NK-92 (cell line): ENCODE measurements around the gene HCFC1.

ENCODE experiments used
- DNase-seq: peaks from one replicate; lab custom pipeline; 2025; ENCODE audit not compliant: unreplicated experiment; lab: John Stamatoyannopoulos, UW

The HCFC1 gene

DNA sequence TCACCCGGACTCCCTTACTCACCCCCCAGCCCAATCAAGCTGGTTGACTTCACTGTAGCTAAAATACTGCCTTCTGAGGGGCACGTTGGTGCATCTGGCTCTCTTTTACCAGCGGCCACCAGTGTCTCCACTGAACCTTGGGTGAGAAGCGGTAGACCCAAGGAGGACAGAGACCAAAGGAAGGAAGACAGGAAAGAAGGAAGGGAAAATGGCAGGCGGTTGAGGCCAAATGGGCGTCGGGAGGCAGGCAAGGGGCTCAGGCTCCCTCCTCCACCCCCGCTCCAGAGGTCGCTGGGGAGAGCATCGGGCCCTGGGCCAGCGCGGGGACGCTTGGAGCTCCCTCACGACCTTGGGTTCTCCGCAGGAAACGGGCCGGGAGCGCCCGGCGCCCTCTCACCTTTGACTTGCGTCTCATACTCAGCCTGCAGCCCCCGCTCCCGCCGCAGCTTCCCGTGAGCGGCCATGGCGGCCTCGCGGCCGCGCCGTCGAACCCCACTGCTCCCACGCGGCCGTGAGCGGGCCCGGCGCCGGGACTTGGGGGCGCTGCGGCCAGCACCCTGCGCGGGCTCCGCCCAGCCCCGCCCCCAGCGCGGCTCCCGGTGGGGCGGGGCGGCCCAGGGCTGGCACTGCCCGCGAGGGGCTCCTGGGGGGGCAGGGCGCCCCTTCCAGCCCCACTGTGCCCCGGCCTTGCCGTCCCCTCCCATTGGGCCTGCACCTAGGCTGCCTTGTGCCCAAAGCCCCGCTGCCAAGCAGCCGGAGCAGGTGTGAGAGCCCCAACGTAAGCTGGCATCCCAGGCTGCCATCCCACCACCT, 45.7 kb downstream of the HCFC1 start, which contains the start of gene ARHGAP4:
ARHGAP4 (minus strand) TSS at position 526 of the 813 bp plus-strand sequence; CDS start at position 464, 62 bp downstream.
- no peak for DNase-seq

GRCh38 chrX:153925387-153925738, 46.3 kb downstream of the HCFC1 start:
- DNase-seq, result no peak

GRCh38 chrX:153924149-153924861, 47.3 kb downstream of the HCFC1 start:
- no peak for DNase-seq

DNA sequence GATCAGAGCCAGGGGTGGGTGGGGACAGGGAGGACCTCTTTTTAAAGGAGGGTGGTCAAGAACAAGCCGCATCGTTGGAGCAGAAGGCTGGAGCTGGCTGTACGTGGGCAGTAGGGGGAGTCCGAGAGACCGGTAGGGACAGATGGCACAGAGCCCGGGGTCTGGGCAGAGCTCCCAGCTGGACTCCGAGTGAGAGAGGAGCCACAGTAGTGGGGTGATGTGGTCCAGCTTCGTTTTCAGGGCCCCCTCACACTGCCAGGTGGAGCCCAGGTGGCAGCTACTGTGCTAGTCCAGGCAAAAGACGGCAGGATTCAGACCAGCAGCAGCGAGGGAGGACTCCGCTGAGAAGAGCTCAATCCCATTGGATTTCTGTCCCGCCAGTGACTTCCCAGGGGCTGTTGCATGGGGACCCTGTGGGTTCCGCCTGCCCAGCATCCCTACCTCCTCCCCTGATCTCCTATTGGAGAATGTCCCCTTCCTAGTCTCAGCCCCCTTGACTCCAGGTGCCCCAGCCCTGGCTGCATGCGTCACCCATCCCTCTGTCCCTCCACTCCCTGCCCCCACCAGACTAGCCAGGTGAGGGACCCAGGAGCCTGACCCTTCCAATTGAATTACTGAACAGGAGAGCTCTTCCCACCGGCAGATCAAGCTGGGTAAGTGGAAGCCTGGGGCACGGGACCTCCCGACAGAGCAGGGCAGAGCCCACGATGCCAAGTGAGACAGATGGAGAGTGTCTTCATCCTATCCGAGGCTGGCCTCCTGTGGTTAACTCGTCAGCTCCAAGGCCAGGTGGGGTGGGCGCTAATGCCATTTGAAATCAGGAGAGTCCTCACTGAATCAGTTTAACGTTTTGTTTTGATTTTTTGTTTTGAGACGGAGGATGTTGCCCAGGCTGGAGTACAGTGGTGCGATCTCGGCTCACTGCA, 48.4 kb downstream of the HCFC1 start:
- DNase-seq, result no peak

DNA sequence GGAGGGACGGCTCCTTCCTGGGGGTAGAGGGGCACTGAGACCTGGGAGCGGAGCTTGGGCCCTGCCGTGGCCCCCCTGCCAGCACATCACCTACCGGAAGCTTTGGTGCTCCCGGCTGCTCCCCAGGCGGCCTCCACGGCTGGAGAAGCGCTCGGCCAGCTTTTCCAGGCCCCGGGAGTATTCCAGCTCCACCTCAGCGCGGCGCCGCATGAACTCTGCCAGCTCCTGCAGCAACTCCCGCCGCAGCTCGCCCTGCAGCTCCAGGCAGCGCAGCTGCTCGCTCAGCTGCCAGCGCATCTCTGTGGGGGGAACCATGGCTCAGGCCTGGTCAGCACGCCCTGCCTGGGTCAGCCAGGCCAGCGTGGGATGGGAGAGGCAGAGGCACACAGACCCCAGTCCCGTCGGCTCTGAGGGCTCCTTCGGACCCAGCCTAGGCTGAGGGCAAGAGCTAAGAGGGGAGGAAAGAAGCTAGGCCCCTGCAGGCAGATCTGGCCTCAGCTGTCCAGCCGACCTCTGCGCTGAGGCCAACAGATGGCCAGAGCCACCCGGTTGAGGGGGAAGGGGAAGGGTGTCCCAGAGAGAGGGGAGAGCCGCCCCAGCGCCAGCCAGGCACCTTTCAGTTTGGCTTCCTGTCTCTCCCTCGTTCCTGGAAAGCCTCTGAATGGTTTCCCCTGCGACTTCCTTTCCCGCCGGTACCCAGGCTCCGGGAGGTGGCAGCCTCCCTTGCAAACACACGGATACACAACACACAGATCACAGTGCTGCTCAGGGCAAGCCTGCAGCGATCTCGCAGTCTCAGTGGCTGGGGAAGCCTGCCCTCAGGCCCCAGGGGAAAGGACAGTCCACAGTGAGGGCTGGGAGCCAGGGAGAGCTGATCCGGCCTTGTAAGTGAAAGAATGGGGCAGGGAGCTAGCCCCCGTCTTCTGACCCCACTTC, 49.8 kb downstream of the HCFC1 start:
- DNase-seq, result no peak

GRCh38 chrX:153921070-153921469, 50.5 kb downstream of the HCFC1 start:
- no peak for DNase-seq

DNA sequence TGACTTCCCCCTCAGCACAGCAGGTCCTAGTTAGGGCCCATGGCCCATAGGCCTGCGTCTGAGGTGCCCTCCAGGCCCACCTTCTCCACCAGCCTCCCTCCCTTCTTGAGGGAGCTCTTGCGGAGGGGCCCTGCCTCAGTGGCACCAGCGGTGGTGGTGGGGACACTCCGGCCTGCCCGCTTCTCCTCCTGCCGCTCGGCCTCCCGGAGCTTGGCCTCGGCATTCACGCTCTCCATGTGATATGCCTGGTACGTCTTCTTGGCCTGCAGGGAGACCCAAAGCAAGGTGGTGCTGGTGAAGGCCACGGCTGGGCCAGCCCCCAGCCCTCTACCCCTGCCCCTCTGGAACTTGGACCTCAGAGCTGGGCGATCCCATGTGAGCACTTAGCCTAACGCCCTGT, 51.1 kb downstream of the HCFC1 start:
- DNase-seq, result no peak

DNA sequence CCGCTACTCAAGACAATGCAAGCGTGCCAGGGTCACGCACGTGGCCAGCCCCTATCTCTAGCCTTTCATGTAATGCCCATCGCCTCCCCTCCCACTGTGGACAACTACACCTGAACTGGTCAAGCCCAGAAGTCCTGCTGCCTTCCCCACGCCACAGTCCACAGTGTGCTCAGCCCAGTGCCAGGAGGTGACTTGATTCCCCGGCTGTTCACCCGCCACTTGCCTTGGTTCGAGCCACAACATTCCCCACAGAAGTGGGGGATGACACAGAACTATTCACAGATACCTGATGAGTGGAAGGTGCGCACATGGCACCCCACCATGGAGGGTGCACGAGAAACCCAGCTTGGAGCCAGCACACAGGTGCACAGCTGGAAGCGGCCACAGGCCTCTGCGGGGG, 52.3 kb downstream of the HCFC1 start:
- DNase-seq, result no peak

DNA sequence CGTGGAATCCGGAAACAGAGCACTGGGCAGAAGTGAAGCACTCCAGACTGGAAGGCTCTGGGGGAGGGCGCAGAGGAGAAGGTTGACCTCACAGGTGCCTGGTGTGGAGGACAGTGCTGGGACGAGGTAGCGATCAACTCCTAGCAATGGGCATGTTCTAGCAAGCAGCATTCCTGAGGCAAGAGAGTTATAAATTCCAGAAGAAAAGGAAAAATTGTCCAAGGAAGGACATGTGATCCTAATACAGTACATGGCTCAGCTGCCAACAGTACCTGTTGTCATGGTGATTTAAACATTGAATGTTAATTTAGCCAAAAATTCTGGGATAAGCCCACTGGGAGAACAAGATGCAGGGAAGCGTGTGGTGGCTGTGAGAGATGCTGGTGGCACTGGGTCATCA, 53.7 kb downstream of the HCFC1 start:
- DNase-seq, result no peak

- DNase-seq, result no peak
Measured at GRCh38 chrX:153913701-153914100, 57.9 kb downstream of the HCFC1 start.

GRCh38 chrX:153913211-153913610, 58.4 kb downstream of the HCFC1 start:
- no peak for DNase-seq

DNA sequence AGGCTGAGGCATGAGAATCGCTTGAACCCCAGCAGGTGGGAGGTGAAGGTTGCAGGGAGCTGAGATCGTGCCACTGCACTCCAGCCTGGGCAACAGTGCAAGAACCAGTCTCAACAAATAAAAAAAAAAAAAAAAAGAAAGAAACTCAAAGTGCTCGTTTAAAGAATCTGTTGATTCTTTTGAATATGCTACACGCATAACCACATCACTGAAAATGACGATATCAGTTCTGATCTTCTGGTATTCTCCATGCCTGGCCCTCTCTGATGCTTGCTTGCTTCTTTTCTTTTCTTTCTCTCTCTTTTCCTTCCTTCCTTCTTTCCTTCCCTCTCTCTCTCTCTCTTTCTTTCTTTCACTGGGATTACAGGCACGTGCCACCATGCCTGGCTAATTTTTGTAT, 59.8 kb downstream of the HCFC1 start:
- no peak for DNase-seq

DNA sequence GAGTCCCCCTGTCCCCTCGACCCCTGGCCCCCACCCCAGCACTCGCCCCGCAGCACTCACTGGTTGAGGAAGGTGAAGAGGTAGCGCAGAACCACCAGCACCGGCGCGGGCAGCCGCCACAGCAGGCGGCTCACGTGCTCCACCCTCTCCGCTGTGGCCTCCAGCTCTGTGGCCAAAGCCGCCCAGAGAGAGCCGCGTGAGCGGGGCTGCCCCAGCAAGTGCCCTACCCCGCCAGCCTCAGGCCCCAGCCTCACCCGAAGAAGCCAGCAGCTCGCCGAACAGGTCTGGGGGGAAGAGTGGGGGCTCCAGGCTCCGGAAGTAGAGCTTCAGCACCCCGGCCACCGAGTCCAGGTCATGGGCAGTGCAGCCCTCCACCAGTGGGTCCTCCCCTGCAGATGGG, 61.2 kb downstream of the HCFC1 start:
- DNase-seq, result no peak

GRCh38 chrX:153909980-153910360, 61.6 kb downstream of the HCFC1 start:
- no peak for DNase-seq

GRCh38 chrX:153909024-153909979, 62.3 kb downstream of the HCFC1 start:
- DNase-seq, result no peak

- no peak for DNase-seq
Measured at GRCh38 chrX:153908219-153908860, 63.3 kb downstream of the HCFC1 start.

- no peak for DNase-seq
Measured at GRCh38 chrX:153907456-153907855, 64.2 kb downstream of the HCFC1 start.

DNA sequence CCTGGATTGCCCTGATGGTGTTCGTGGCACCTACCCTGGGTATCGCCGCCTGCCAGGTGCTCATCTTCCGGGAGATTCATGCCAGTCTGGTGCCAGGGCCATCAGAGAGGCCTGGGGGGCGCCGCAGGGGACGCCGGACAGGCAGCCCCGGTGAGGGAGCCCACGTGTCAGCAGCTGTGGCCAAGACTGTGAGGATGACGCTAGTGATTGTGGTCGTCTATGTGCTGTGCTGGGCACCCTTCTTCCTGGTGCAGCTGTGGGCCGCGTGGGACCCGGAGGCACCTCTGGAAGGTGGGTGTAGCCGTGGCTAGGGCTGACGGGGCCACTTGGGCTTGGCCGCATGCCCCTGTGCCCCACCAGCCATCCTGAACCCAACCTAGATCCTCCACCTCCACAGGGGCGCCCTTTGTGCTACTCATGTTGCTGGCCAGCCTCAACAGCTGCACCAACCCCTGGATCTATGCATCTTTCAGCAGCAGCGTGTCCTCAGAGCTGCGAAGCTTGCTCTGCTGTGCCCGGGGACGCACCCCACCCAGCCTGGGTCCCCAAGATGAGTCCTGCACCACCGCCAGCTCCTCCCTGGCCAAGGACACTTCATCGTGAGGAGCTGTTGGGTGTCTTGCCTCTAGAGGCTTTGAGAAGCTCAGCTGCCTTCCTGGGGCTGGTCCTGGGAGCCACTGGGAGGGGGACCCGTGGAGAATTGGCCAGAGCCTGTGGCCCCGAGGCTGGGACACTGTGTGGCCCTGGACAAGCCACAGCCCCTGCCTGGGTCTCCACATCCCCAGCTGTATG, 65.3 kb downstream of the HCFC1 start:
- DNase-seq, result no peak
